ENCODE data around the gene TOP3B.
"Not testable (repeated sequence)": the region's sequence is repeated elsewhere in the genome, so short reads cannot be mapped to it uniquely, and the experiment has no call there.

Gene TOP3B

DNA sequence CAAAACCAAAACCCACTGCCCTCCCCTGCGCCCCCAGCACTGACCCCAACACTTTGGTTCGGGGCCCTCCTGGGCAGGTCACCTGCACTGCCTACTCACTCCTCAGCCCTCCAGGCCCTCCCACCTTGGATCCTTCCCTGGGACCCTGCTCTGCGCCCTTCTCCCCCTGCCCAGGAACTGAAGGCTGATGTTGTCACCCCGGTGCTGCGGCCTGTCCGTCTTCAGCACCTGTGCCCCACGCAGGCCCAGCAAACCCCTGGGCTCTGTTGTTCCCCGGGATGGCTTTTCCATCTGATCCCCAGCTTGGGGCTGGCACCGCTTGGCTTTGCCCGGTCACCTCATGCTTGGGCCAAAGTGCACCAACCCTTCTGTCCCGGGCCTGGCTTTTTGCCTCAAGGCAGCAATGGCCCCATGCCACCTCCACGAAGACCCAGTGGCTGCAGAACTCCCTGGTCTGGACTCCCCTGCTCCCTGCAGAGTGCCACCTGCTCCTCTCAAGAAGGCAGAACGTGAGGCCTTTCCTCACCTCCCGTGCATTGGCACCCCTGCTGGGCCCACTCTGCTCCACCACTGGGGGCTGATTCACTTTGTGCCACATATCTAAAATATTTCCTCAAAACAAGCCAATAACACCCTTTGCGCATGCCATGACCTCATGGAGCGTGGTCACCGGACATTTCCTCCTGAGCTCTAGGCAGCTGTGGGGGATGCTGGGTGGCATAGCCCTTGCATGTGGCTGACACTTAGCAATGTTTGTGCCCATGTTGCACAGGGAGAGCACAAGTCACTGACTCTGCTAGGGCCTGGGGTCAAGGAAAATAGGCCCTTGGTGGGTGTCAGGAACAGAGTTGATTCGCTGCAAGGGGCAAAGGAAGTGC lies 38.8 kb downstream of the TOP3B start:
- DNase-seq (ENCODE audit: low spot score), result no peak

DNA sequence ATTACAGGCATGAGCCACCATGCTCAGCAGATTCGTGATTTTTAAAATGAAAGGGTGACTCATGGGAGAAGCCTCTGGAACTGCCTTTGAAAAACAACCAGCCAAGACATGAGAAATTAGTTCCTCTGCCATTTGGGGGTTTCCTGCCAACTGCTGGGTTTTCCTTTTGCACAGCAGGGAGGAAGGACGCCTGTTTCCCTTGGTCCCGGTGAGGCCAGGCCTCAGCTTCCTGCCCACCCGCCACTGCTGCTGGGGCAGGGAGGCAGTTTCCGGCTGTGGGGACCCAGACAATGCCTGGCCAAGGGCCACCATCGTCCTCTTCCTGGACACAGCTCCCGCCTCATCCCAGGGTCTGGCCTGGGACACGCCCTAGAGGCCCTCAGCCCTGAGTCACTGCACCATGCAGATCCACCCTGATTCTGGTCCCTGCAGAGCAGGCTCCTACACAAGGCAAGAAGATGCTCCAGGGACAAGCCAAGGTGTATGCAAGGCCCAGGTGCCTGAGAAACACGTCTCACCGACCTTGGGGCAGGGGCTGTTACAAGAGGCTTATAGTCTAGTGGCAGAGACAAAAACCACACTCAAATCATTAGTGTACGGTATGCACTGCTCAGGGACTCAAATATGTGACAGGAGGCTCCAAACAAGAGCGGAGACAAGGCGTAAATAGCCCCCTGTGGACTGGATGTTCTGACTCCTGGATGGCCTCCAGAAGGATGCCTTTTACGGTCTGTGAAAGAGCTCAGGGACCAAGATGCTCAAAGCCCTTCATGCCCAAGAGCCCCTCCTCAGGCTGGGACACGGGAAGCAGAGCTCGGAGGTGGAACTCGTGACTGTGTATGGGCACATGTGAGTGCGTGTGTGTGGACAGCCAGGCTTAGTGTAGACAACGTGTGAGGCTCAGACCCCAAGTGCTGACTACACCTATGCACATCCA lies 39.9 kb downstream of the TOP3B start:
- no peak for DNase-seq (ENCODE audit: low spot score)

DNA sequence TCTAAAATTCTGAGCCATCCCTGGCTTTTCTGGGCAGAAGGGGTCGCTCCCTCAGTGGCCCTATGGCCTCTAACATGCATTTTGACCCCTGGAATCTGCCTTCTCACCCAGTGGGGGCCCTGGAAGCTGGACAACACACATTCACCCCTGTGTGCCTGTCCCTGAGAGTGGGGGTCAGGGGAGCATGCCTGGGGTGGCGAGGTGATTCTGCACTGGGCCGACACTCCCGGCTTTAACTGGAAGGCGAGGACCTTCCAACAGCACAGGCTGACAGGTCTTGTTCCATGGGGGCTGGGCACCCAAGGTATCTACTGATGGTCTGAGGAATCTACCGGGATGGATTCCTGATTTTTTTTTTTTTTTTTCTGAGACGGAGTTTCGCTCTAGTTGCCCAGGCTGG lies 40.7 kb downstream of the TOP3B start:
- DNase-seq (ENCODE audit: low spot score), result no peak

DNA sequence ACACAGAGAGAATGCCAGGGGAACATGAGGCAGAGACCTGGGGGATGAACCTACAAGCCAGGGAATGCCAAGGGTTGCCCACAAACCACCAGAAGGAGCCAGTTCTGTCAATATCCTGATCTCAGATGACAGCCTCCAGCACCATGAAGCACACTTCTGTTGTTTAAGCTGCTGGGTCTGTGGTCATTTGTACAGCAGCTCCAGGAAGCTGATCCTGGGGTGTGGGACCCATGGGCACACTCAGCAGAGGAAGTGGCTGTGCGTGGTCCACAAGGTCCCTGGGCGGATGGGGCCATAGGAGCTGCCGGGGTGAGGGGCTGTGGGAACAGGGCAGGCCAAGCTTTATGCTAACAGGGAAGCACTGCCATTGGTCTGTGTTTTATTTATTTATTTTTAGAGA lies 42.1 kb downstream of the TOP3B start:
- no peak for DNase-seq (ENCODE audit: low spot score)

DNA sequence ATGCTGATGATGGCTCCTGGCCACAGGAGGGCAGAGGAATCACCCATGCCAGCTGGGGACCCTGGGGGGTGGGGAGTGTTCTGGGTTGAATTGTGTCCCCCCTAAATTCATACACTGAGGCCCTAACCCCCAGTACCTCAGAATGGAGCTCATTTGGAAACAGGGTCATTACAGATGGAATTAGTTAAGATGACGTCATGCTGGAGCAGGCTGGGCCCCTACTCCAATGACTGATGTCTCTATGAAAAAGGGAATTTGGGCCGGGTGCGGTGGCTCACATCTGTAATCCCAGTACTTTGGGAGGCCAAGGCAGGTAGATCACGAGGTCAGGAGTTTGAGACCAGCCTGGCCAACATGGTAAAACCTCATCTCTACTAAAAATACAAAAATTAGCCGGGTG lies 42.7 kb downstream of the TOP3B start:
- not testable (repeated sequence) for DNase-seq (ENCODE audit: low spot score)

DNA sequence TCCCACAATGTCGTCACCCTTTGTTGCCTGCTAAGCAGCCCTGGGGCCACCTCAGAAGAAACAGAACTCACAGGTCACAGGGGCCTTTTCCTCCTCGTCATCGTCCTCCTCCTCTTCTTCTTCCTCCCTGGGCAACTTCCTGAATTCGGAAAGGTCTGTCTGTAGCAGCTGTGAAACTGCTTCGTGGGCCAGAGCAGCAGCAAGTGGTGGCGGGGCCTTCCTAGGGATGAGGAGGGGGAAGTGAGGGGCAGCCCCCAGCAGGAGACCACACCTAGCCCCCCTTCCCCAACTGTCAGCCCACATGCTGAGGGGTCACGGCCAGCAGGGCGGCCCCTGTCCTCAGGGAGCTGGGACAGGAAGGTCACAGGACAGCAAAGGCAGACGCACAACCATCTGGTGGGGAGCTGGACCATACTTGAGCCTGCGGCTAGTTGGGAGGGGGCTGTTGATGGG lies 43.1 kb downstream of the TOP3B start:
- no peak for DNase-seq (ENCODE audit: low spot score)

DNA sequence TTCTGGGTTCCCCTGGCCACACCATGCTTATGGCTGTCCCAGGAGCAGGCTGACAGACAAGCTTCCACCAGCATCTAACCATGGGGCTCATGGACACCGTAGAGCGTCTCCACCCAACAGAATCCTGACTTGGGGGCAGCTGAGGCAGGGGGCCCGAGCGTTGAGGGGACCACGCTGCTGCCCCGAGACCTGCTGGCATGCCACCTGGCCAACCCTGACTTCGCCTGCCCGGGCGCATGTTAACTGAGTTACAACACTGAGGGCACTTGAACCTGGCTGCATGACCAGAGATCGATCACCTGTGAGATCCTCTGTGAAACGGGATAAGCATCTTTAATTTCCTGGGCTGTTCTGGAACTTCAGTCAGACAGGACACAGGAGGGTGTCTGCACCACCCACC lies 43.7 kb downstream of the TOP3B start:
- DNase-seq (ENCODE audit: low spot score), result no peak

DNA sequence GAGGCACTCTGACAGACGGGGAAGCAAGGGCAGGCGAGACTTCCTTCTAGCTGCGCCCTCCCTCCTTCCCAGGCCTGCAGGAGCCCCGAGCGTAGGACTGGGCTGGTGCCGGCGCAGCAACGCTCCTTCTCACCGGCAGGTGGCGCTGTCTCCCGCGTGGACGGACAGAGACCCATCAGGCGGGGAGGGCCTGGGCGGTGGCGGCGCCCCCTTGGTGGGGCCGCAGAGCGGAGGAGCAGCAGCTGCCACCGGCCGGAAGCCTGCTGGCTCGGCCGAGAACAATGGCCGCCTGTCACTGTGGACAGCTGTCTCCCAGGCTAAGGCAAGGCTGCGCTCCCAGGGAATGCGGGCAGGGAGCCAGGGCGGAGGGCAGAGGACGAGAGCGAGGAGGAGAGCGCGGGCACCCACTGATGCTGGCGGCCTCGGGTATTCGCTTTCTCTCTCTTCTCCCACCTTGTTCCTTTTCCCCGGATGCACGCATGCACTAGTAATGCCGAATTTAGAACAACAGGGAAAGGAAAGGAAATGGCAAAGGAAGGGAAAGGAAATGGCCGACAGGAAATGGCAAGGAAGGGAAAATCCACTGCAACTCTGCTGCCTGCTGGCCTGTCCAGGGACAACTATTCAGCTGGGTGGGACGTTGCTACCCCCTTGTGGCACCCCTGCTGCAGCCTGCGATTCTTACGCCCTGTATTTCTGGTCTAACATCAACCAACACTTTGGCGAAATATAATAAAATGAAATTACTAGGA lies 44.3 kb downstream of the TOP3B start:
- DNase-seq (ENCODE audit: low spot score), result peak; percentile 90

DNA sequence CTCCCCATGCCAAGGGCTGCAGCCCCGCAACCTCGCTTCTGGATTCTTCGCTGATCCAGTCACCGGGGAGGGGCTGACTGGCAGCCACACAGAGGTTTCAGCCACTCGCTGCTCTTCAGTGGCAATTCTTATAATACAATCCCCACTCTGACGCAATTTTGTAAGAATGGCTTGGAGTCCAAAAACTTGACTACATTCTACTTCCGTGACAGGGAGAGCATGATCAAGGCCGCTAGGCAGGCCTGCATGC lies 44.8 kb downstream of the TOP3B start:
- no peak for DNase-seq (ENCODE audit: low spot score)

DNA sequence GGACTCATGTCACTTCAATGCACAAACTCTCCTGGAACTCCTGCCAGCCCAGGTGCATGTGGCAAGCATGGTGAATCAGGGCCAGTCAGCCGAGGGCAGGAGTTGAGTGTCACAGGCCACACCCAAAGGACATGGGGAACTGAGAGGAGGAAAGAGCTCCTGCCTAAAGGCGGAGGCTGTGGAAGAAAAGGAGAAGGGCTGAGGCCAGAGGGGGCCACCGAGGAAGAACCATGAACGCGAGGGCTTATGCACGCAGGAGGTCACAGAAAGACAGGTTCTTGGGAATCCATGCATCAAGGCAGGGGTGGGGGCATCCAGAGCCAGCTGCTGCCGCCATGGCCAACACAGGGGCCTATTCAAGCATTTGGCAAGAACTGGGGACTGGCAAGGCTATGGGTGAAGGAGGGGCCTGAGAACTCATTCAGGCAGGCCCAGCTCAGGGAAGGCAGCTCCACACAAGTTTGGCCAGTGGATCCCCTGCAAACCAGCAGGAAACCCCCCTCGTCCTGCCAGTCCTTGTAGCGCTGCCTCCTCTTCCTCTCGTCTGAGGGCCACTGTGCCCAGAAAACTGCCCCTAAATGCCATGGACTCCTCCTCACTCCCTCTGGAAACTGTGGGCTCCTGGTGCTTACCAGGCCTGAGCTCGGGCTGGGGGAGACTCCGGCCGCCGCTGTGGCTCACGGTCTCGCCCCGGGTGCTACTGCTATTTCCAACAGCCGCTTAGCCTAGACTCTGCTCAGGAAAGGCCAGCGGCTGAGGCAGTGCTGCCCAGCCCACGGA lies 45.4 kb downstream of the TOP3B start:
- DNase-seq (ENCODE audit: low spot score), result no peak

DNA sequence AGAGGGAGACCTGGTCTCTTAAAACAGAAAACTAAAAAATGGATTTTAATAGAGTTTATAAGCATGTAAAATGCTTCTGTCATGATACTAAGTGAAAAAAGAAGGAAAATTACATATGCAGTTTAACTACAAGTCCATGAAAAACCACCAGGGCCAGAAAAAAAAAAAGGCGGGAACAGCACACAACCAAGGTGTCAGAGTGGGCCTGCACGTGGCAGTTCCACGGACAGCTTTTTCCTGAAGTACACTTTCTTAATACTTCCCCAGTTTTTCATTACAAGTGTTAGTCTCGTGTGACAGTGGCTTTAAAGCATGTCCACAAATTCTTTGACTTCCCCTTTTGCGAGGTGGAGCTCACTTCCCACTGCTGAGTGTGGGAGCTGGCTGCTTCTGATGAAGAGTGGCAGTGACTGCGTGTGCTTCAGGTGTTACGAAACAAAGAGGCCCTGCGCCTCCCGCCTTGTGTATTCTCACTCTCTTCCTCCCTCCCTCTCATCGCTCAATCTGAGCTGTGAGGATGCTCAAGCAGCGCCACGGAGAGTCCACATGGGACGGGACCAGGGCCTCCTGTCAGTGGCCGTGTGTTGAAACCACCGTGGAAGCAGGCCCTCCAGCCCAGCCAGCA lies 46.3 kb downstream of the TOP3B start:
- DNase-seq (ENCODE audit: low spot score), result no peak

DNA sequence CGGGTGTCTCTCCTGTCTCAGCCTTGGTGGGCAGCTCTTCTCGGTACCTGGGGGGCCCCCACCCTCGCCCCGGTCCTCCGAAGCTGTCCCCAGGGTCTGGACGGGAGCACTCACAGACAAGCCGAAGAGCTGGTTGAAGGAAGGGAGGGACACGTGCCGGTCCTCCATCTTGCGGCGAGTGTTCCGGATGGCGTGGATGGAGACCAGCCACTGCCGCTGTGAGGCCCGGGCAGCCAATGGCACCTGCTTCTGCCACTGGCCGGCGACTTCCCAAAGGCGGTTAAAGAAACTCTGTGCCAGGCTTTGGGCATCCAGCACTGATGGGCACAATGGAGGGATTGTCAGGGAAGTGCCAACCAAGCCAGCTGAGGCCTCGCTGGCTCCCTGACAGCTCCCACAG lies 48.7 kb downstream of the TOP3B start:
- DNase-seq (ENCODE audit: low spot score), result no peak

DNA sequence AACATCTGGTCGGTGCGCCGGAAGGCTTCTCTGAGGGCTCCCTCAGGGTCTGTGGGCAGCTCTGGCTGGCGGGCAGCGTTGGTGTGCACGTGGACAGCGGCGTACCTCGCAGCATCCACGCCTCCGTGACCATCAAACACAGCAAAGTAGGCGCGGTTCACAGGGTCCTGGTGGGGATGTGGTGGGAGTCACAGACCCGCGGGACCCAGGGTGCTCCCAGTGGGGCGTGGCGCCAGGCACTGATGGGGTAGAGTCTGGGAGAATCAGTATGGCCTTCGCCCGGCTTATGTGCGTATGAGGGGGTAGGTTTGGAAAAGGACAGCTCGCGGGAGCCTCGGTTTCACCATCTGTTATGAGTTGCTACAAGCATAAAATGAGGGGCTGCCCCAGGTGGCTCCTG lies 49.2 kb downstream of the TOP3B start:
- no peak for DNase-seq (ENCODE audit: low spot score)

DNA sequence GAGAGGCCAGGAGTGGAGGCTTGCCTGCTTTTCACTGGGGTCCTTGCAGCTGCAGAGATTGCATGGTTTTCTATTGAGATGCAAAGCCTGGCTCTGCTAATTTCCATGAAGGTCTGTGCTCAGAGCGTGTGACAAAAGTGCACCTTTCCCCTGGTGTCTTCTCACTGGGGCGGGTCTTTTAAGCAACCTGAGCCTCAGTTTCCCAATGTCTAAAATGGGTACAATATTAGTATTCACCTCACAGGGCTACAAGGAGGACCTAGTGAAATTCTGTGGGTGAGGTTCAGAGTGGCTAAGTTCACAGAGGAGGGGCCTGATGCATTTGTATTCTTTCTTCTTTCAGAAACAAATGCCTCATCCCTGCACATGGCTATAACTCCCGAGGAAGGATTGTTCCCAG lies 50.2 kb downstream of the TOP3B start:
- no peak for DNase-seq (ENCODE audit: low spot score)

DNA sequence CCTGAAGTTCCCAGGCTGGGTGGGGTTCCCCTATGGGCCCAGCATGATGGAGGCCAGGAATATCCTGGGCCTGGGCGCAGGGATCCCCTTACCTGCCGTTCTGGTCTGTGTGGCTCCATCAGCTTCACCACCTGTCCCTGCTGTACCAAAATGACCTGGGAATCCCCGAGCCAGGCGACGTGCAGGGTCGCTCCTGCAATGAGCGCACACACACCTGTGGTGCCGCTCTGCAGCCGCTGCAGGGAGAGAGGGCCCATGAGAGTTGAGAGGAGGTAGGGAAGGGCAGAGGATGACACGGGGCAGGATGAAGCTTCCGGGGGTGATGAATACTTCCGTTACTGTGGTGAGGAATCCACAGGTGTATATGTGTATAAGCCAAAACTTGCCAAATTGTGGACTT lies 51.5 kb downstream of the TOP3B start:
- DNase-seq (ENCODE audit: low spot score), result no peak

DNA sequence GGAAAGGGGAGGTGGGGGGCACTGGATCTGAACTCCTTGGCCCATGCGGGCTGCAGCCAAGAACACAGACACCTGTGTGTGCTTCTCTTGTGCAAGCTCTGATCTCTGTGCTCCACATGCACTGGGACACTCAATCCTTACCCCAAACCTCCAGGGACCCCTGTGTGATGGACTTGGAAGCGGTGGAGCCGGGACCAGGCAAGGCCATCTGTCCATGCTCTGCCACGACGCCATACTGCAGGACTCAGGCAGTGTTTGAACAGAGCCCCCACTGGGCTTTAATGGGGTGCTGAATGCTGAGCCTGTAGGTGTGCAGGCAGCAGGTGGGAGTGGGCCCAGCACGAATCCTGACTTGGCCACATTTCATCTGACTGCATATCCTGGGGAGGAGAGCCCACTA lies 53.3 kb downstream of the TOP3B start:
- DNase-seq (ENCODE audit: low spot score), result no peak

DNA sequence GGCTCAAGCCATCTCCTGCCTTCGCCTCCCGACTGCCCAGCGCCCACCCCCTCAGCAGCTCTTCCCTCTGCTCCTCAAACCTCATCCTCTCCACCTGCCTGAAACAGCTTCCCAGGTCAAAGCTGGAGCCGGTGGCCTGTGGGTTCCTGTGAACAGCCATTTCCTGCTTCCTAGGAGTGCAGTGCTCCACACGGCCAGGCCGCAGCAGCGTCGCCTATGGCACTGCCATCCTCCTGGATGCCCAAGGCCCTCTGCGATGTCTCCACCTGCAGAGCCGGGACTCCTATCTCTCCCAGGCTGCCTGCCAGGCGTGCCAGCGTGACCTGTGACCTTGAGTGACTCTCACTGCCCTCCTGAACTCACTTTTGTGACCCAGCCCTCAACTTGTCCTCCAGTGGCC lies 54.5 kb downstream of the TOP3B start:
- DNase-seq (ENCODE audit: low spot score), result no peak

DNA sequence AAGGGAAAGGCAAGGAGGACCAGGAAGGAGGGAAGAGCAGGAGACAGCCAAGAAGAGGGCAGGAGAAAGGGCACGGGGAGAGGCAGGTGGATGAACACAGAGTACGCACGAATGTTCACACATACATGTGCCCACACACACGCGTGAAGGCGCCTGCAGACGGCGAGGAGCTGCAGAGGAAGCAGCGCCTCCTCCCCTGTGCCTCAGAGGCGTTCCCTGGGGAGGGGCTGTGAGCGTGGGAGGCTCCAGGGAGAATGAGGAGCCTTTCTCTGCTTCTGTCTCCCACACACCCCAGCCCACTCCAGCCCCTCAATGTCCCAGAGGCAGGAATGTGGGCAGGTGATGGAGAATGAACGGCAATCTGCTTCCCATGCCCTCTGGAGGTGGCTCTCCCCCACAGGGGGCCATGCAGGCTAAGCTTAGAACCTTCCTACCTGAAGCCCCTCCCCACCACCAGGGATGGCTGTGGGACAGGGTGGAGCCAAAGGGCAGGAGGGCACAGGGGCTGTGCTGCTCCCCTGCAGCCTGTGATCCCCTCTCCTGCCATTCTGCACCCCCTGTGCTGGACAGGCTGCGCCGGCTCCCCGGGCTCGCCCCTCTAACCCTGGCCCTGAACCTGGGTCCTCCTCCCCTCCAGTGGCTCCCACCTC lies 55.3 kb downstream of the TOP3B start:
- DNase-seq (ENCODE audit: low spot score), result no peak

DNA sequence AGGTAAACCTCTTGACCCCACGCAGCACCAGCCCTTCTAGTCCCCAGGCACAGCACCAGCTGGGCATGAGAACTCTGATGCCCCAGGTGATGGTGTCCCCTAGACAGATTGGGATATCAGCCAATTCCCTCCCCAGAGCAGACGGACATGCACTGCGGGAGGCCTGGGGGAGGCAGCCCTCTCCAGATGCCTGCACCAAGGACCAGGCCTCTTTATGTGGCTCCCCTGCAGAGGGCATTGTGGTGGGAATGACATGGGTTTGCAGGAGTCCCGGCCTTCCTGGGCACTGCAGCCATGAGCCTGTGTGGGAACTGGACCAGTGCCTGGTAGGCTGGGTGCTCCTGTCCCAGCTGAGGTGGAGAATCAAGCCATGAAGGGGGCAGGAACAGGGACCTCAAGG lies 55.9 kb downstream of the TOP3B start:
- no peak for DNase-seq (ENCODE audit: low spot score)

DNA sequence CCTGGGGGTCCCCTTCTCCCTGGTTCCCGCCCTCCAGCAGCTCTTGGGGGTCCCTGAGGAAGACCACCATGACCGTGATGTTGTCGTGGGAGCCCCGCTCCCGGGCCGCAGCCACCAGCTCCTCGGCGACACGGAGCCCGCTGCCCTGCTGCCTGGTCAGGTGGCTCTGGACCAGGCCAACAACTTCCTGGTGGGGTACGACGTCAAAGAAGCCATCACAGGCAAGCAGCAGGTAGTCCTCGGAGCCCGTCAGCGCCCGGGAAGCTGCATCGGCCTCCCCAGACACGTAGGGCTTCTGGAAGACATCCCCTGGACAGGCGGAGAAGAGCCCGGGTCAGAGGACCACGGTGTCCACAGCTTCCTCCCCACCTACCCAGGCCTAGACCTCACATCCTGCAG lies 59.4 kb downstream of the TOP3B start:
- DNase-seq (ENCODE audit: low spot score), result no peak
